ENCODE data around the gene PTGIS.
A peak's percentile ranks its signal among the peaks of the same experiment; 100 is the strongest.

Gene PTGIS

GRCh38 chr20:49489688-49490087, 78.2 kb downstream of the PTGIS start:
- no peak for DNase-seq

- DNase-seq: no peak
Observed at GRCh38 chr20:49486064-49486463, 81.9 kb downstream of the PTGIS start.

- no peak for DNase-seq
Observed at GRCh38 chr20:49485563-49485962, 82.4 kb downstream of the PTGIS start.

- DNase-seq: peak; percentile 84
Observed at GRCh38 chr20:49484180-49485140, 83.5 kb downstream of the PTGIS start.

- no peak for DNase-seq
Observed at GRCh38 chr20:49483696-49484123, 84.2 kb downstream of the PTGIS start.

GRCh38 chr20:49483018-49483695, 84.8 kb downstream of the PTGIS start:
- DNase-seq: no peak

- no peak for DNase-seq
Observed at GRCh38 chr20:49482621-49483017, 85.3 kb downstream of the PTGIS start, which contains the start of gene KCNB1. KCNB1 (minus strand) TSS chr20:49482668; CDS start chr20:49482480, 188 bp downstream.

GRCh38 chr20:49482173-49482572, 85.8 kb downstream of the PTGIS start:
- DNase-seq: no peak

- no peak for DNase-seq
Observed at GRCh38 chr20:49481116-49481515, 86.8 kb downstream of the PTGIS start.

GRCh38 chr20:49480236-49480635, 87.7 kb downstream of the PTGIS start:
- no peak for DNase-seq

- no peak for DNase-seq
Observed at GRCh38 chr20:49479785-49480184, 88.2 kb downstream of the PTGIS start.

- DNase-seq: no peak
Observed at GRCh38 chr20:49478754-49479689, 88.9 kb downstream of the PTGIS start.

GRCh38 chr20:49478266-49478665, 89.7 kb downstream of the PTGIS start:
- no peak for DNase-seq

- DNase-seq: no peak
Observed at GRCh38 chr20:49477200-49477599, 90.7 kb downstream of the PTGIS start.

- DNase-seq: no peak
Observed at GRCh38 chr20:49476016-49476355, 92.0 kb downstream of the PTGIS start.

- no peak for DNase-seq
Observed at GRCh38 chr20:49475292-49476015, 92.5 kb downstream of the PTGIS start.

GRCh38 chr20:49471397-49471796, 96.5 kb downstream of the PTGIS start:
- DNase-seq: no peak

GRCh38 chr20:49470922-49471321, 97.0 kb downstream of the PTGIS start:
- no peak for DNase-seq

- DNase-seq: no peak
Observed at GRCh38 chr20:49469060-49469459, 98.9 kb downstream of the PTGIS start.

GRCh38 chr20:49468412-49468811, 99.5 kb downstream of the PTGIS start:
- no peak for DNase-seq

- DNase-seq: no peak
Observed at GRCh38 chr20:49466114-49466912, 101.6 kb downstream of the PTGIS start.
